ENCODE data around the gene SLC6A19.

GRCh38 chr5:1214163-1214935 is 13.0 kb downstream of the SLC6A19 start:
- TF ChIP-seq CTCF (IDR thresholded peaks at IDR 0.05) (no peak), POLR2A (IDR thresholded peaks at IDR 0.05) (no peak)

Measured in tibial nerve (tissue), 3 donors.